H1 (cell line): ENCODE data around the gene KRTAP12-3. TPM values are rescaled to one million over a fixed set of nuclear protein-coding genes. Genes with fewer than 3 reads are reported as not detected.
A peak's percentile ranks its signal among the peaks of the same experiment; 100 is the strongest.

Experiments used
- CTCF ChIA-PET: fragments of 300-600 bp; sonication (Branson Sonifier 250); formaldehyde crosslinking; loops from one replicate; lab custom pipeline; 2021; ENCODE audit not compliant: partially characterized antibody; lab: Charles Lee
- POLR2A ChIA-PET: fragments of 300-600 bp; sonication (Branson Sonifier 250); formaldehyde crosslinking; loops from one replicate; lab custom pipeline; 2021; ENCODE audit warnings: inconsistent platforms; ENCODE audit not compliant: partially characterized antibody; lab: Charles Lee
- DNase-seq, 2 experiments: peaks; one replicate each; pipeline versions ENCODE4 v3.0.0 to v3.0.0-alpha.2; 2010 to 2022; ENCODE audit warnings: low spot score in 2 of 2, low read depth in 1 of 2, mixed read lengths in 1 of 2
- FAIRE-seq: peaks from 2 replicates; lab custom pipeline; 2011; peaks lifted over from hg19 to GRCh38; lab: Jason Lieb, UNC
- H2AFZ ChIP-seq: 2 replicates; pipeline ENCODE4 v1.8.1; 2012; ENCODE audit warnings: low read length, inconsistent platforms
- H2AK5ac ChIP-seq: 2 replicates; pipeline ENCODE4 v1.6.1; 2013; ENCODE audit warnings: low read depth, low read length
- H2BK120ac ChIP-seq: replicated peaks from 2 replicates; pipeline ENCODE3; 2013; ENCODE audit warnings: low read depth, low read length, inconsistent platforms
- H2BK12ac ChIP-seq: 2 replicates; pipeline ENCODE4 v1.6.1; 2013; ENCODE audit warnings: low read depth, low read length
- H2BK15ac ChIP-seq: 2 replicates; pipeline ENCODE4 v1.6.1; 2013; ENCODE audit warnings: low read length
- H2BK20ac ChIP-seq: 2 replicates; pipeline ENCODE4 v1.6.1; 2013; ENCODE audit warnings: low read length
- H2BK5ac ChIP-seq: 2 replicates; pipeline ENCODE4 v1.6.1; 2013; ENCODE audit warnings: low read depth, low read length
- H3K14ac ChIP-seq: 2 replicates; pipeline ENCODE4 v1.6.1; 2013; ENCODE audit warnings: inconsistent platforms; ENCODE audit not compliant: insufficient read length
- H3K18ac ChIP-seq: 2 replicates; pipeline ENCODE4 v1.6.1; 2013; ENCODE audit warnings: low read length; ENCODE audit errors: extremely low read depth
- H3K23ac ChIP-seq: 2 replicates; pipeline ENCODE4 v1.6.1; 2013; ENCODE audit warnings: inconsistent platforms; ENCODE audit not compliant: insufficient read length
- H3K23me2 ChIP-seq: 2 replicates; pipeline ENCODE4 v1.6.1; 2013; ENCODE audit warnings: low read depth, low read length
- H3K27ac ChIP-seq: 2 replicates; pipeline ENCODE4 v1.6.1; 2011; ENCODE audit warnings: low read depth, low read length, inconsistent platforms
- H3K27me3 ChIP-seq, 4 experiments: replicated peaks in 1 of 4; 1 replicate in 1 of 4; 2 replicates in 3 of 4; pipeline versions ENCODE4 v1.6.1 to v1.8.1; 2011 to 2013; ENCODE audit warnings: low read length in 3 of 4, mild to moderate bottlenecking in 3 of 4, inconsistent platforms in 2 of 4, mixed read lengths in 2 of 4, moderate library complexity in 1 of 4; ENCODE audit not compliant: control insufficient read depth in 3 of 4, insufficient read depth in 3 of 4; ENCODE audit errors: extremely low read depth in 1 of 4
- H3K36me3 ChIP-seq, 4 experiments: 2 replicates each; pipeline versions ENCODE4 v1.6.1 to v1.8.1; 2011 to 2013; ENCODE audit warnings: mild to moderate bottlenecking in 4 of 4, low read length in 3 of 4, moderate library complexity in 2 of 4, control low read depth in 1 of 4, inconsistent platforms in 1 of 4; ENCODE audit not compliant: insufficient read depth in 4 of 4, control insufficient read depth in 2 of 4
- H3K4ac ChIP-seq: replicated peaks from 2 replicates; pipeline ENCODE3; 2013; ENCODE audit warnings: low read length, low read depth, mixed read lengths, inconsistent platforms; ENCODE audit not compliant: insufficient read length
- H3K4me1 ChIP-seq, 4 experiments: replicated peaks in 1 of 4; 1 replicate in 1 of 4; 2 replicates in 3 of 4; pipeline versions ENCODE4 v1.6.1 to v1.8.1; 2011 to 2013; ENCODE audit warnings: low read length in 3 of 4, inconsistent platforms in 2 of 4, mixed read lengths in 1 of 4; ENCODE audit not compliant: insufficient read depth in 4 of 4, control insufficient read depth in 3 of 4
- H3K4me2 ChIP-seq, 2 experiments: 2 replicates each; pipeline versions ENCODE4 v1.6.1 to v1.8.1; 2011 to 2013; ENCODE audit warnings: low read depth in 2 of 2, low read length in 2 of 2, control low read depth in 1 of 2, inconsistent platforms in 1 of 2, mild to moderate bottlenecking in 1 of 2; ENCODE audit not compliant: insufficient read depth in 1 of 2
- H3K4me3 ChIP-seq, 4 experiments: fragments of 200-600, 300-600 bp in 1 of 4; sonication (generic), shearing (Covaris generic), sonication (Bioruptor Twin) in 1 of 4; 2 replicates each; pipeline versions ENCODE4 v1.5.1 to v1.8.1; 2011 to 2016; ENCODE audit warnings: low read length in 4 of 4, low read depth in 3 of 4, control low read depth in 2 of 4, inconsistent platforms in 2 of 4, mild to moderate bottlenecking in 2 of 4, mixed read lengths in 1 of 4, moderate library complexity in 1 of 4; ENCODE audit not compliant: insufficient read depth in 2 of 4; ENCODE audit errors: extremely low read depth in 1 of 4
- H3K56ac ChIP-seq: replicated peaks from 2 replicates; pipeline ENCODE3; 2013; ENCODE audit warnings: low read depth, mild to moderate bottlenecking, mixed read lengths, low read length, inconsistent platforms; ENCODE audit not compliant: insufficient read length
- H3K79me1 ChIP-seq: 2 replicates; pipeline ENCODE4 v1.6.1; 2013; ENCODE audit warnings: low read depth, low read length, control low read depth
- H3K79me2 ChIP-seq, 2 experiments: 2 replicates each; pipeline versions ENCODE4 v1.6.1 to v1.8.1; 2012 to 2013; ENCODE audit warnings: low read length in 2 of 2, mild to moderate bottlenecking in 2 of 2, inconsistent platforms in 1 of 2; ENCODE audit not compliant: insufficient read depth in 2 of 2, control insufficient read depth in 1 of 2
- H3K9ac ChIP-seq, 4 experiments: replicated peaks in 1 of 4; 1 replicate in 1 of 4; 2 replicates in 3 of 4; pipeline versions ENCODE4 v1.6.1 to v1.8.1; 2011 to 2013; ENCODE audit warnings: low read depth in 3 of 4, low read length in 3 of 4, control low read depth in 2 of 4, mild to moderate bottlenecking in 2 of 4, moderate library complexity in 2 of 4, inconsistent platforms in 1 of 4; ENCODE audit errors: extremely low read depth in 1 of 4
- H3K9me3 ChIP-seq, 2 experiments: 2 replicates each; pipeline versions ENCODE4 v1.6.1 to v1.8.1; 2012 to 2013; ENCODE audit warnings: mild to moderate bottlenecking in 2 of 2, moderate library complexity in 2 of 2, control low read depth in 1 of 2, inconsistent platforms in 1 of 2, low read depth in 1 of 2, low read length in 1 of 2, mixed read lengths in 1 of 2; ENCODE audit not compliant: insufficient read depth in 2 of 2
- H4K20me1 ChIP-seq, 2 experiments: replicated peaks in 1 of 2; 2 replicates each; pipeline versions ENCODE3 to v1.8.1; 2011 to 2013; ENCODE audit warnings: inconsistent platforms in 2 of 2, low read length in 2 of 2, mild to moderate bottlenecking in 1 of 2; ENCODE audit not compliant: insufficient read depth in 2 of 2, control insufficient read depth in 1 of 2
- H4K5ac ChIP-seq: 2 replicates; pipeline ENCODE4 v1.6.1; 2013; ENCODE audit warnings: low read length, low read depth, mixed read lengths, inconsistent platforms; ENCODE audit not compliant: insufficient read length
- H4K8ac ChIP-seq: 2 replicates; pipeline ENCODE4 v1.8.0; 2013; ENCODE audit warnings: mild to moderate bottlenecking, moderate library complexity, low read length, inconsistent platforms; ENCODE audit not compliant: insufficient read depth; ENCODE audit errors: extremely low read depth
- H4K91ac ChIP-seq: replicated peaks from 2 replicates; pipeline ENCODE3; 2013; ENCODE audit warnings: low read length, mixed read lengths, inconsistent platforms; ENCODE audit not compliant: insufficient read length
- ATF3 ChIP-seq: IDR thresholded peaks from 2 replicates; pipeline ENCODE4 v1.6.1; 2011; ENCODE audit warnings: low read depth, mild to moderate bottlenecking, low read length; ENCODE audit not compliant: insufficient read depth
- CTCF ChIP-seq, 3 experiments: IDR thresholded peaks; 1 replicate in 2 of 3; 2 replicates in 1 of 3; pipeline versions ENCODE4 v1.5.1 to v1.6.1; 2011; ENCODE audit warnings: low read length in 3 of 3, mild to moderate bottlenecking in 3 of 3, inconsistent platforms in 2 of 3, low read depth in 1 of 3, moderate library complexity in 1 of 3; ENCODE audit not compliant: insufficient read depth in 1 of 3; ENCODE audit errors: control extremely low read depth in 1 of 3
- KDM5A ChIP-seq: fragments of 200-600 bp; IDR thresholded peaks from 2 replicates; pipeline ENCODE4 v1.7.1; 2012; ENCODE audit warnings: mild to moderate bottlenecking, low read length, inconsistent platforms, mixed read lengths
- MAX ChIP-seq: IDR thresholded peaks from 2 replicates; pipeline ENCODE4 v1.6.1; 2012; ENCODE audit warnings: inconsistent platforms
- PHF8 ChIP-seq: fragments of 200-600 bp; sonication (generic); conservative IDR thresholded peaks from 2 replicates; pipeline ENCODE4 v1.7.1; 2012; ENCODE audit warnings: low read depth, mild to moderate bottlenecking, inconsistent platforms, low read length, moderate library complexity
- RXRA ChIP-seq: IDR thresholded peaks from 2 replicates; pipeline ENCODE4 v1.6.1; 2011; ENCODE audit warnings: low read depth, mild to moderate bottlenecking, low read length, moderate library complexity; ENCODE audit not compliant: insufficient read depth
- SP1 ChIP-seq: IDR thresholded peaks from 2 replicates; pipeline ENCODE4 v1.6.1; 2011; ENCODE audit warnings: low read depth, low read length
- whole genome bisulfite sequencing, 2 experiments: shearing (Covaris generic) in 1 of 2; methylation state at CpG; one replicate each; pipeline versions ENCODE4 v1.1.6 to v1.1.7; 2013 to 2015; ENCODE audit warnings: low lambda C conversion rate in 2 of 2, mixed read lengths in 2 of 2, inconsistent platforms in 1 of 2, low coverage in 1 of 2, missing lambda C conversion rate in 1 of 2; ENCODE audit not compliant: insufficient replicate concordance in 2 of 2, insufficient coverage in 1 of 2, insufficient read length in 1 of 2; ENCODE audit errors: extremely low coverage in 1 of 2, missing lambda C conversion rate in 1 of 2; 5-methylcytosine and 5-hydroxymethylcytosine counted together
- polyA plus RNA-seq, 7 experiments: library from polyadenylated mRNA; depleted of rRNA in 3 of 7; stranded (reverse) in 5 of 7; unstranded in 2 of 7; fragments of >200 nt in 5 of 7; fragments of 200-250 nt in 2 of 7; gene quantifications; 1 replicate in 5 of 7; 2 replicates in 1 of 7; 4 replicates in 1 of 7; pipeline versions ENCODE4 v1.2.1 to v1.2.3, GENCODE V29; 2011 to 2013; ENCODE audit warnings: missing spikeins in 2 of 7, mixed read lengths in 2 of 7
- total RNA-seq: library from RNA; stranded (reverse); fragmentation: NEBNext Ultra II Directional; extraction: Animal tissue kit (Norgen Biotek cat#: 25700); gene quantifications from 2 replicates; pipeline ENCODE4 v1.2.1, GENCODE V29; 2021

The KRTAP12-3 gene
- total and polyA plus RNA-seq, 2 of the 8 experiments (the other 6 are each of a cell fraction or from before 2014, with no cell fraction given), result not detected

GRCh38 chr21:44702973-44703730 is 45.4 kb downstream of the KRTAP12-3 start:
- peaks cover 0 to 18% (median 13%) of the 10 kb centered on the region in 4 experiments; a peak in 5 of 7 replicates for H3K27me3 ChIP-seq
- H2AFZ ChIP-seq, result no peak overlapping the region
- no peaks in the 10 kb centered on the region for H3K79me2 ChIP-seq
- H3K79me1 ChIP-seq, result peaks cover 3% of the 10 kb centered on the region; the same call in 1 of the 2 replicates
- peaks cover 0 to 4% of the 10 kb centered on the region in 2 experiments for H4K20me1 ChIP-seq
- H2BK20ac ChIP-seq, result peak overlapping the region; percentile 98
- H3K23ac ChIP-seq, result no peak overlapping the region
- peak overlapping the region; percentile 90 for H3K18ac ChIP-seq
- peak overlapping the region; percentile 96 for H2AK5ac ChIP-seq
- ChIA-PET POLR2A (interaction anchor here (1.1 to 2.8 kb wide), 5 partner anchors 16 to 98 kb away, joined by 3 to 7 read pairs (median 4); partner anchors contain the start of gene UBE2G2), CTCF (interaction anchor here (0.8 to 3.6 kb wide), 7 partner anchors 10 to 213 kb away, joined by 3 to 14 read pairs (median 4); no protein-coding TSS in a partner anchor)
- 0 out of 2 replicates have a peak overlapping the region, but pooled peaks have one; percentile 14 for H3K27ac ChIP-seq
- no peak for DNase-seq
- peaks cover 3 to 53% (median 44%) of the 10 kb centered on the region in 4 experiments for H3K4me1 ChIP-seq
- no peaks in the 10 kb centered on the region for H3K9me3 ChIP-seq
- H2BK12ac ChIP-seq, result peak overlapping the region; percentile 95
- no peak for FAIRE-seq
- H3K4me3 ChIP-seq, result no peak overlapping the region
- H3K23me2 ChIP-seq, result peaks cover 19% of the 10 kb centered on the region
- peak overlapping the region; percentile 90; the same call in 1 of the 2 replicates for H2BK5ac ChIP-seq
- peak overlapping the region; percentile 79 for H3K56ac ChIP-seq
- H3K14ac ChIP-seq, result no peak overlapping the region
- H3K36me3 ChIP-seq, result no peaks in the 10 kb centered on the region
- H2BK120ac ChIP-seq, result peak overlapping the region; percentile 47
- peak overlapping the region; percentile 99; the same call in 1 of the 2 replicates for H2BK15ac ChIP-seq
- peak overlapping the region; percentile 58 to 77; a peak in 3 of 4 replicates for H3K4me2 ChIP-seq
- peak overlapping the region; percentile 18 for H4K5ac ChIP-seq
- no peak overlapping the region; a peak in 1 of 7 replicates for H3K9ac ChIP-seq
- peak overlapping the region; percentile 95 for H3K4ac ChIP-seq
- no peak overlapping the region; the same call in 1 of the 2 replicates for H4K8ac ChIP-seq
- peak overlapping the region; percentile 99 for H4K91ac ChIP-seq
- 70% methylated on average over 16 of the region's 16 CpGs; no CpG with 5 or more reads in 1 of the 2 experiments for WGBS, 2 experiments
- TF ChIP-seq ATF3, result no peak
- TF ChIP-seq CTCF (IDR thresholded peaks at IDR 0.05; ENCODE audit: control extremely low read depth in 1 of 3, insufficient read depth in 1 of 3, low read depth in 1 of 3, low read length in 3 of 3), result no peak
- TF ChIP-seq PHF8, result no peak
- no peak for TF ChIP-seq SP1
- peak; percentile 73 for TF ChIP-seq MAX
- no peak for TF ChIP-seq RXRA
- no peak for TF ChIP-seq KDM5A
